Ovary (tissue), 9 donors: ENCODE results near the gene DGAT2. TPM values are rescaled to one million over a fixed set of nuclear protein-coding genes. Genes with fewer than 3 reads are reported as not detected.

ENCODE experiments used
- DNase-seq, 5 donors: peaks; one replicate each; pipeline ENCODE4 v3.0.0-alpha.2; 2019 to 2020
- H3K27ac ChIP-seq, 2 donors: fragments of 200-600 bp; one replicate each; pipeline versions ENCODE4 v1.5.1 to v1.8.0; 2019 to 2022
- H3K27me3 ChIP-seq: fragments of 200-600 bp; one replicate; pipeline ENCODE4 v1.8.0; 2022
- H3K36me3 ChIP-seq: fragments of 200-600 bp; sonication (generic); one replicate; pipeline ENCODE4 v1.5.1; 2019
- H3K4me1 ChIP-seq: one replicate; pipeline ENCODE4 v1.8.1; 2013; ENCODE audit warnings: mild to moderate bottlenecking, moderate library complexity; ENCODE audit not compliant: insufficient read depth
- H3K4me3 ChIP-seq: fragments of 200-600 bp; sonication (generic); one replicate; pipeline ENCODE4 v1.5.1; 2017
- H3K9me3 ChIP-seq, 2 donors: fragments of 200-600 bp in 1 of 2; sonication (generic) in 1 of 2; one replicate each; pipeline versions ENCODE4 v1.5.1 to v1.8.1; 2013 to 2019; ENCODE audit warnings: mild to moderate bottlenecking in 1 of 2, moderate library complexity in 1 of 2
- CTCF ChIP-seq, 3 donors: fragments of 450-650 bp in 2 of 3; fragments of 200-600 bp in 1 of 3; IDR thresholded peaks; one replicate each; pipeline versions ENCODE4 v1.5.1 to v1.8.0; 2016 to 2022; ENCODE audit warnings: antibody characterized with exemption in 3 of 3, mild to moderate bottlenecking in 1 of 3
- EP300 ChIP-seq: sonication (generic); formaldehyde crosslinking; IDR thresholded peaks from one replicate; pipeline ENCODE4 v1.6.1; 2017; ENCODE audit warnings: antibody characterized with exemption
- POLR2A ChIP-seq: fragments of 450-650 bp; IDR thresholded peaks from one replicate; pipeline ENCODE4 v1.6.1; 2017; ENCODE audit warnings: antibody characterized with exemption, mild to moderate bottlenecking, moderate library complexity
- WGBS, 3 donors: extraction: QIAGEN DNeasy Blood & Tissue Kit in 1 of 3; methylation state at CpG; one replicate each; pipeline versions ENCODE4 v1.1.5 to v1.1.7; 2013 to 2017; 5-methylcytosine and 5-hydroxymethylcytosine counted together
- intact Hi-C, 4 donors: fragments of 100-400 bp; cut with DNase I; formaldehyde crosslinking; loops; one replicate each; pipeline versions ENCODE4 v1.11.0 to v1.15.1; 2022 to 2023
- polyA plus RNA-seq, 2 donors: library from polyadenylated mRNA; stranded (reverse); fragments of 200-250 nt in 1 of 2; fragments of 350-450 nt in 1 of 2; fragmentation: Illumina TruSeq in 1 of 2; extraction: RNeasy Lipid Tissue Mini Kit (QIAGEN cat#74804) in 1 of 2; gene quantifications; one replicate each; pipeline ENCODE4 v1.2.3, GENCODE V29; 2013 to 2014
- total RNA-seq, 7 donors: library from RNA; depleted of rRNA in 2 of 7; stranded (reverse); fragments of >200 nt in 2 of 7; fragmentation: NEBNext Ultra II Directional in 3 of 7; extraction: Animal tissue kit (Norgen Biotek cat#: 25700) in 3 of 7; gene quantifications; one replicate each; pipeline versions ENCODE4 v1.1.0 to v1.2.4, GENCODE V29; 2016 to 2023
- donor health status: DM: no; HTN: no; CAD: no; lungs with moderate emphysema.
- donor health status: DM: no; HTN: no; CAD: no.
- donor health status: Bipolar disorder and iron deficiency.
- donor health status: DM: yes; HTN: yes; CAD: no.
- donor health status: DM: no; HTN: no; CAD: no.
- donor health status: DM: yes; HTN: yes; CAD: no.

DGAT2 gene
- total and polyA plus RNA-seq, 9 donors: 0.69 to 21.1 (median 1.6) TPM

GRCh38 chr11:75783416-75784084 lies 15.0 kb downstream of the DGAT2 start:
- peaks cover 2% of the 10 kb centered on the region for H3K4me1 ChIP-seq
- intact Hi-C loops: no loop called here
- no peak overlapping the region for H3K27ac ChIP-seq
- no peaks in the 10 kb centered on the region for H3K9me3 ChIP-seq
- DNase-seq: no peak
- 89 to 93% (median 91%) methylated on average over 4 of the region's 4 CpGs for WGBS, 3 donors
- no peaks in the 10 kb centered on the region for H3K36me3 ChIP-seq
- H3K4me3 ChIP-seq: no peak overlapping the region
- TF ChIP-seq EP300 (no peak), POLR2A (no peak), CTCF (IDR thresholded peaks at IDR 0.05) (no peak)
- H3K27me3 ChIP-seq: no peaks in the 10 kb centered on the region

- 87 to 95% (median 93%) methylated on average over 2 of the region's 2 CpGs for WGBS, 3 donors
- Histone ChIP-seq H3K36me3 (no peaks in the 10 kb centered on the region), H3K27me3 (no peaks in the 10 kb centered on the region), H3K27ac (no peak overlapping the region), H3K4me1 (peaks cover 2% of the 10 kb centered on the region), H3K4me3 (no peak overlapping the region), H3K9me3 (no peaks in the 10 kb centered on the region)
- intact Hi-C loops: no loop called here
- TF ChIP-seq POLR2A (no peak), CTCF (IDR thresholded peaks at IDR 0.05) (no peak), EP300 (no peak)
- no peak for DNase-seq
Measured at GRCh38 chr11:75784085-75784478, 15.5 kb downstream of the DGAT2 start.

- 95 to 100% (median 95%) methylated on average over 1 of the region's 1 CpG for WGBS, 3 donors
- TF ChIP-seq CTCF (IDR thresholded peaks at IDR 0.05): no peak
- DNase-seq: no peak
Measured at GRCh38 chr11:75784506-75784905, 15.9 kb downstream of the DGAT2 start.

GRCh38 chr11:75785187-75785586 lies 16.6 kb downstream of the DGAT2 start:
- H3K9me3 ChIP-seq: no peaks in the 10 kb centered on the region
- no peak overlapping the region for H3K4me3 ChIP-seq
- no peaks in the 10 kb centered on the region for H3K36me3 ChIP-seq
- no peak for DNase-seq
- H3K4me1 ChIP-seq: peaks cover 2% of the 10 kb centered on the region
- 60 to 79% (median 69%) methylated on average over 4 of the region's 4 CpGs for WGBS, 3 donors
- TF ChIP-seq EP300 (no peak), POLR2A (no peak), CTCF (IDR thresholded peaks at IDR 0.05) (no peak)
- intact Hi-C loops: no loop called here
- H3K27ac ChIP-seq: no peak overlapping the region
- H3K27me3 ChIP-seq: no peaks in the 10 kb centered on the region

More at GRCh38 chr11:75784506-75784905, 15.9 kb downstream of the DGAT2 start:
- H3K4me1 ChIP-seq: peaks cover 2% of the 10 kb centered on the region
- no peak overlapping the region for H3K27ac ChIP-seq
- H3K9me3 ChIP-seq: no peaks in the 10 kb centered on the region
- no peaks in the 10 kb centered on the region for H3K27me3 ChIP-seq
- no peak overlapping the region for H3K4me3 ChIP-seq
- intact Hi-C loops: no loop called here
- no peaks in the 10 kb centered on the region for H3K36me3 ChIP-seq
